NCI-H2171 treated with DMSO at 0.1 percent for 48 hours (cell line): Measurements from ENCODE around the gene ZNF302.

ENCODE experiments used
- DNase-seq: peaks from one replicate; lab custom pipeline; 2025; lab: John Stamatoyannopoulos, UW

The ZNF302 gene

GRCh38 chr19:34732612-34733211 lies 55.2 kb downstream of the ZNF302 start:
- no peak for DNase-seq

- peak; percentile 81 for DNase-seq
Measured at GRCh38 chr19:34733266-34733745, 55.8 kb downstream of the ZNF302 start.

GRCh38 chr19:34733746-34734536 lies 56.5 kb downstream of the ZNF302 start, which contains the start of gene ZNF181:
Gene ZNF181 (plus strand): TSS chr19:34734243. CDS start chr19:34735038, 795 bp downstream.
- DNase-seq, result peak; percentile 89

GRCh38 chr19:34734537-34735103 lies 57.1 kb downstream of the ZNF302 start:
- peak; percentile 89 for DNase-seq
